HepG2 (cell line): Measurements from ENCODE around the gene ZNF425. TPM values are rescaled to one million over a fixed set of nuclear protein-coding genes. Genes with fewer than 3 reads are reported as not detected.

Experiments used
- AKNA ChIP-seq: sonication (generic); formaldehyde crosslinking; IDR thresholded peaks from 2 replicates; pipeline ENCODE4 v1.4.0; 2020; ENCODE audit warnings: missing genetic modification reagents, borderline replicate concordance
- EZH2 ChIP-seq: conservative IDR thresholded peaks from 2 replicates; pipeline ENCODE4 v1.6.1; 2012; ENCODE audit warnings: mild to moderate bottlenecking, low read depth, low read length, moderate library complexity
- KDM3A ChIP-seq: IDR thresholded peaks from 2 replicates; pipeline ENCODE4 v1.6.1; 2018; ENCODE audit warnings: low read depth, missing compliant biosample characterization
- KLF12 ChIP-seq: sonication (generic); formaldehyde crosslinking; IDR thresholded peaks from 2 replicates; pipeline ENCODE4 v1.4.0; 2020; ENCODE audit warnings: missing genetic modification reagents, borderline replicate concordance
- NKX3-1 ChIP-seq: sonication (generic); formaldehyde crosslinking; IDR thresholded peaks from 2 replicates; pipeline ENCODE4 v1.5.0; 2020; ENCODE audit warnings: missing genetic modification reagents
- NR2F2 ChIP-seq: IDR thresholded peaks from 2 replicates; pipeline ENCODE4 v1.6.1; 2012; ENCODE audit warnings: low read depth, inconsistent platforms, borderline replicate concordance
- SMARCE1 ChIP-seq: fragments of 450-650 bp; IDR thresholded peaks from 2 replicates; pipeline ENCODE4 v1.6.1; 2017; ENCODE audit warnings: borderline replicate concordance
- TARDBP ChIP-seq: sonication (generic); formaldehyde crosslinking; IDR thresholded peaks from 2 replicates; pipeline ENCODE4 v1.8.0; 2022; ENCODE audit warnings: mild to moderate bottlenecking, missing genetic modification reagents
- ZNF18 ChIP-seq: sonication (generic); formaldehyde crosslinking; IDR thresholded peaks from 2 replicates; pipeline ENCODE4 v1.8.0; 2022; ENCODE audit warnings: mild to moderate bottlenecking, missing genetic modification reagents; ENCODE audit not compliant: insufficient replicate concordance
- ZNF30 ChIP-seq: sonication (generic); formaldehyde crosslinking; IDR thresholded peaks from 2 replicates; pipeline ENCODE4 v1.5.0; 2020; ENCODE audit warnings: mild to moderate bottlenecking, missing genetic modification reagents
- ZNF549 ChIP-seq: sonication (generic); formaldehyde crosslinking; IDR thresholded peaks from 2 replicates; pipeline ENCODE4 v1.5.0; 2020; ENCODE audit warnings: missing genetic modification reagents
- ZNF557 ChIP-seq: sonication (generic); formaldehyde crosslinking; IDR thresholded peaks from 2 replicates; pipeline ENCODE4 v1.4.0; 2020; ENCODE audit warnings: missing genetic modification reagents
- ZNF761 ChIP-seq: sonication (generic); formaldehyde crosslinking; conservative IDR thresholded peaks from 2 replicates; pipeline ENCODE4 v1.4.0; 2020; ENCODE audit warnings: mild to moderate bottlenecking, missing genetic modification reagents
- polyA plus RNA-seq, 8 experiments: library from polyadenylated mRNA; depleted of rRNA in 3 of 8; stranded (reverse) in 7 of 8; unstranded in 1 of 8; fragments of >200 nt; fragmentation: Illumina TruSeq in 4 of 8; extraction: Trizol in 4 of 8; gene quantifications; 2 replicates each; pipeline versions ENCODE4 v1.2.1 to v1.2.3, GENCODE V29; 2011 to 2016; ENCODE audit warnings: low read depth in 4 of 8, missing spikeins in 1 of 8, mixed read lengths in 1 of 8; ENCODE audit not compliant: insufficient read depth in 1 of 8
- total RNA-seq, 5 experiments: library from RNA; depleted of rRNA; stranded (reverse); fragments of >200 nt; fragmentation: Illumina TruSeq; extraction: Trizol; gene quantifications; 2 replicates each; pipeline ENCODE4 v1.2.3, GENCODE V29; 2016; ENCODE audit warnings: low read depth in 1 of 5
- TF ChIP-seq, protein P1 (sequence below): sonication (generic); formaldehyde crosslinking; IDR thresholded peaks from 2 replicates; pipeline ENCODE4 v1.8.1; 2023; ENCODE audit warnings: mild to moderate bottlenecking, missing genetic modification reagents
- TF ChIP-seq, protein P2 (sequence below): fragments of 450-650 bp; IDR thresholded peaks from 2 replicates; pipeline ENCODE4 v1.6.1; 2017; ENCODE audit warnings: mild to moderate bottlenecking
- TF ChIP-seq, protein P3 (sequence below): sonication (generic); formaldehyde crosslinking; IDR thresholded peaks from 2 replicates; pipeline ENCODE4 v1.4.0; 2020; ENCODE audit warnings: missing genetic modification reagents, borderline replicate concordance

The ZNF425 gene
- total and polyA plus RNA-seq, 2 of the 13 experiments (the other 11 are each of a cell fraction or from before 2014, with no cell fraction given): 0.51 to 1.1 TPM

DNA sequence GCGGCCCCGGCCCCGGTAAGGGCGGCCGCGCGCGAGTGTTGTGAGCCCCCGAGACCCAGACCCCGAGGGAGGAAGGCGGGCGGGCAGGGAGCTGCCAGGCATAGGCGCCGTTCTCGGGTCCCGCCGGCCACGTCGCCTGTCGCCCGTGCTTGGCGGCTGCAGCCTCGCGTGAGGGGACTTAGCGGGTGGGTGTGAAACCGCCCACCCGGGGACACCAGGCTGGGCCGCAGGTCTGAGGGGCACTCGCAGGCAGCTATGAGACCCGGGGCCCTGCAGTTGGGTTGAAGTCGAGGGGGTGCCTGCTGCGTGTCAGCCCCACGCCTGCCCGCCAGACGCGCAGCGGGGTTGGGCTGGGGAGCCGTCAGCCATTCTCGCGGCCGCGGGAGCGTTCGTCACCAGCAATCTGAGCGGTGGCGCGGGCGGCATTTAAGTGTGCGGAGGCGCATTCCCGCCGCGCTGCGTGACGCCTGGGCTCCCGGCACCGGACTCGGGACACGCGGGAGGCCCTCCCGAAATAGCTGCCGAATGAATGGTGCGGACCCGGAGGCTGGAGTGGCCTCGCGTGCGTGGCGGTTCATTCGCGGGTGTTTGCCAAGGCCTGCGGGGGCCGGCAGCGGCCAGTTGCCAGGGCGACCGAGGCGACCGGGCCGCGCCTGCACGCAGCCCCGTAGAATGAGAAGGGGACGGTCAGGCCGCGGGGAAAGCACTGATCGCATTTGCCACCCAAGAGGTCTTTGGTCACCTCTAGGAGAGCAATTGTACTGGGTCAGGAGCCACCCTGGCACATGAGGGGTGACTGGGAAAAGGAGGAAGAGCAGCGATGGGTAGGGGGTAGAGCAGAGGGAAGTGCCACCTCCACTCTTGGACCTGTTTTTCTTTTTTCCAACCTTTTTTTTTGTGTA, 21.9 kb upstream of the ZNF425 start (continued):
- TF ChIP-seq SMARCE1 (no peak), KDM3A (CRISPR knock-in tag) (0 out of 2 replicates have a peak, but pooled peaks have one; percentile 47), ZNF761 (no peak; the same call in 1 of the 2 replicates), ZNF557 (no peak), ZNF18 (CRISPR knock-in tag) (no peak), ZNF30 (0 out of 2 replicates have a peak, but pooled peaks have one; percentile 69), KLF12 (CRISPR knock-in tag) (no peak; the same call in 1 of the 2 replicates), AKNA (no peak), NKX3-1 (CRISPR knock-in tag) (0 out of 2 replicates have a peak, but pooled peaks have one; percentile 14), EZH2 (no peak), TARDBP (no peak), NR2F2 (no peak), ZNF549 (no peak)
- TF ChIP-seq, protein P1, sequence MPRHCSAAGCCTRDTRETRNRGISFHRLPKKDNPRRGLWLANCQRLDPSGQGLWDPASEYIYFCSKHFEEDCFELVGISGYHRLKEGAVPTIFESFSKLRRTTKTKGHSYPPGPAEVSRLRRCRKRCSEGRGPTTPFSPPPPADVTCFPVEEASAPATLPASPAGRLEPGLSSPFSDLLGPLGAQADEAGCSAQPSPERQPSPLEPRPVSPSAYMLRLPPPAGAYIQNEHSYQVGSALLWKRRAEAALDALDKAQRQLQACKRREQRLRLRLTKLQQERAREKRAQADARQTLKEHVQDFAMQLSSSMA (CRISPR knock-in tag): no peak
- TF ChIP-seq, protein P2, sequence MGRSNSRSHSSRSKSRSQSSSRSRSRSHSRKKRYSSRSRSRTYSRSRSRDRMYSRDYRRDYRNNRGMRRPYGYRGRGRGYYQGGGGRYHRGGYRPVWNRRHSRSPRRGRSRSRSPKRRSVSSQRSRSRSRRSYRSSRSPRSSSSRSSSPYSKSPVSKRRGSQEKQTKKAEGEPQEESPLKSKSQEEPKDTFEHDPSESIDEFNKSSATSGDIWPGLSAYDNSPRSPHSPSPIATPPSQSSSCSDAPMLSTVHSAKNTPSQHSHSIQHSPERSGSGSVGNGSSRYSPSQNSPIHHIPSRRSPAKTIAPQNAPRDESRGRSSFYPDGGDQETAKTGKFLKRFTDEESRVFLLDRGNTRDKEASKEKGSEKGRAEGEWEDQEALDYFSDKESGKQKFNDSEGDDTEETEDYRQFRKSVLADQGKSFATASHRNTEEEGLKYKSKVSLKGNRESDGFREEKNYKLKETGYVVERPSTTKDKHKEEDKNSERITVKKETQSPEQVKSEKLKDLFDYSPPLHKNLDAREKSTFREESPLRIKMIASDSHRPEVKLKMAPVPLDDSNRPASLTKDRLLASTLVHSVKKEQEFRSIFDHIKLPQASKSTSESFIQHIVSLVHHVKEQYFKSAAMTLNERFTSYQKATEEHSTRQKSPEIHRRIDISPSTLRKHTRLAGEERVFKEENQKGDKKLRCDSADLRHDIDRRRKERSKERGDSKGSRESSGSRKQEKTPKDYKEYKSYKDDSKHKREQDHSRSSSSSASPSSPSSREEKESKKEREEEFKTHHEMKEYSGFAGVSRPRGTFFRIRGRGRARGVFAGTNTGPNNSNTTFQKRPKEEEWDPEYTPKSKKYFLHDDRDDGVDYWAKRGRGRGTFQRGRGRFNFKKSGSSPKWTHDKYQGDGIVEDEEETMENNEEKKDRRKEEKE: no peak
- TF ChIP-seq, protein P3, sequence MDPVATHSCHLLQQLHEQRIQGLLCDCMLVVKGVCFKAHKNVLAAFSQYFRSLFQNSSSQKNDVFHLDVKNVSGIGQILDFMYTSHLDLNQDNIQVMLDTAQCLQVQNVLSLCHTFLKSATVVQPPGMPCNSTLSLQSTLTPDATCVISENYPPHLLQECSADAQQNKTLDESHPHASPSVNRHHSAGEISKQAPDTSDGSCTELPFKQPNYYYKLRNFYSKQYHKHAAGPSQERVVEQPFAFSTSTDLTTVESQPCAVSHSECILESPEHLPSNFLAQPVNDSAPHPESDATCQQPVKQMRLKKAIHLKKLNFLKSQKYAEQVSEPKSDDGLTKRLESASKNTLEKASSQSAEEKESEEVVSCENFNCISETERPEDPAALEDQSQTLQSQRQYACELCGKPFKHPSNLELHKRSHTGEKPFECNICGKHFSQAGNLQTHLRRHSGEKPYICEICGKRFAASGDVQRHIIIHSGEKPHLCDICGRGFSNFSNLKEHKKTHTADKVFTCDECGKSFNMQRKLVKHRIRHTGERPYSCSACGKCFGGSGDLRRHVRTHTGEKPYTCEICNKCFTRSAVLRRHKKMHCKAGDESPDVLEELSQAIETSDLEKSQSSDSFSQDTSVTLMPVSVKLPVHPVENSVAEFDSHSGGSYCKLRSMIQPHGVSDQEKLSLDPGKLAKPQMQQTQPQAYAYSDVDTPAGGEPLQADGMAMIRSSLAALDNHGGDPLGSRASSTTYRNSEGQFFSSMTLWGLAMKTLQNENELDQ (CRISPR knock-in tag): no peak
